8988T (cell line): ENCODE results near the gene FGG.

Source experiments
- DNase-seq: peaks from one replicate; pipeline ENCODE4 v3.0.0; 2011

Gene FGG

DNA sequence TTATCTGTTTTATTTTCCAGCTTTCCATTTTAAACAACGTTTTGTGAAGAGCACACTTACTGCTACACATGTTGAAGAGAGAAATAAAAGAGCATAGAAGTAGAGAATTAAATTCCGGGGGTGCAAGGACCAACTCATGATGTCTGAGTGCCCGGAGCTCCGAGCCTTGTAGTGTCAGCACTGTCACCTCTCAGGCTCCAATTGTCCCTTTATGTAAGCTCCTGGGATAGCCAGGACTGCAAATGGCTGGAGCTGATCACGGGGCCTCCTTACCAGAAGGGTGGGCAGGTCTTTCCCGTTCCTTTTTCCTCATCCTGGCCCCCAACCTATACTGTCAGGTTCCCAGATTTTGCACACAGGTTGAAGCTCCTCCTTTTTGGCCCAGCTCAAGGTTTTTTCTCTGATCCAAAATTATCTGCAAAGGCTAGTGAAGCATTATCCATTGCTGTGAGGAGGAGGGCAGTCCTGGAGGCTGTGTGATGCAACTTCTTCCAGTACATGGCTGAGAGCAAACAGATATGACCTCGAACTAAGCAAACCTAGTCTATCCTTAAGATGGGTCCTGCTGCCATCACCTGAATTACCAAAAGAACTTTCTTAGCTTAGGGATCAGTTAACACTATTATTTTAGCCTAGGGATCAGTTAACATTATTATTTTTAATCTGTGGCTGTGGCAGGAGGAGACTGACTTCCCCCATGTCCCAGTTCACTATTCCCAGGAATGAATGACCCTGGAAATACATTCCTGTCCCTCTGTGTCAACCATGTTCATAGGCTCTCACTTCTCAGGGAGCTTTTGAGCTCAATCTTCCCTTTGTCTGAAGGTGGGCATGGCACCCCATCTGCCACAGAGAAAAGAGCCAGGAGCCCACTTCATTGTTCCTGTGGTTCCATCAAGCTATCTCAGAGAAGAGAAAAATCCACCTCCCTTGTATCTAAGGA lies at the start of gene FGG:
TSS of gene FGG (minus strand) at position 185 of the 943 bp plus-strand sequence. CDS start at position 138, 47 bp downstream.
- no peak for DNase-seq

DNA sequence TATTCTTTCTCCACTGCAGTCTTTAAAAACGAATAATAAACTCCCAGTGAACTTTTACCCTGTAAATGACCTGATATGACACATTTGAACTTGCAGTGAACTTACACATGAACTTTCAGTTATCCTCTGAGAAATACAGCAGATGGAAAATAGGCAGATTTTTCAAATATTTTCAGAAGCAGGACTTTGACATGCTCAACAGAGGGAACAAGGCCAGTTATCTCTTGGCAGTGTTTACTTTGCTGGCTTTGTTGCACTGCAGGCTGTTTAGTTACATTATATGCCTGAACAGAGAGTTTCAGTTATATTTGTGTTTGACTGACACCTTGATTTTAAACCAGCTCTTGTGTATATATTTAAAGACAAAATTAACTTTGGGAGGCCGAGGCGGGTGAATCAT lies 47.6 kb upstream of the FGG start:
- no peak for DNase-seq

DNA sequence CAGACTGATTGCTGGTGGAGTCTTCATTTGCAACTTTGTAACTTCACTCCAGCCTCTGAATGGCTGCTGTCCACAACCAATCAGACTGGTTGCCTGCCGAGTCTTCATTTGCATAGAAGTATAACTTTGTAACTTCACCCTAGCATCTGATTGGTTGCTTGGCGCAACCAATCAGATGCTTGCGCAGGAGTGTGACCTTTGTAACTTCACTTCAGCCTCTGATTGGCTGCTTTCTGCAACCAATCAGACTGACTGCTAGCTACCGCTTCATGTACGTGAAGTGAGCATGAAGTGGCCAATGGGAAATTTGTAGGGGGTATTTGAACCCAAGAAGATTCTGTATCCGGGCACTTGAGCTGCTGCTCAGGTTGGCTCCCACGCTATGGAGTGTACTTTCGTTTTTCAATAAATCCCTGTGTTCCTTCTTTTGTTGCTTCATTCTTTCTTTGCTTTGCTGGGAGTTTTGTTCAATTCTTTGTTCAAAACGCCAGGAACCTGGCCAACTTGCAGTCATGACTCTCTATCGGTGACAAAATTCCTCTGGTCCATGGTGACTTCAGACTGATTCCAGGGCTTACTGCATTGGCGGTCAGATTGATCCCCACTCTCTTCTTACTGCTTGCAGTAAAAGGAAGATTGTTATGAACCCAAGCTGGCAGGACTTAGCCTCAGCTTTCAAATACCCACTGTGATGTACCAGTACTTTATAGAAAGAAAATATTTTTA lies 46.4 kb upstream of the FGG start:
- DNase-seq, result no peak

DNA sequence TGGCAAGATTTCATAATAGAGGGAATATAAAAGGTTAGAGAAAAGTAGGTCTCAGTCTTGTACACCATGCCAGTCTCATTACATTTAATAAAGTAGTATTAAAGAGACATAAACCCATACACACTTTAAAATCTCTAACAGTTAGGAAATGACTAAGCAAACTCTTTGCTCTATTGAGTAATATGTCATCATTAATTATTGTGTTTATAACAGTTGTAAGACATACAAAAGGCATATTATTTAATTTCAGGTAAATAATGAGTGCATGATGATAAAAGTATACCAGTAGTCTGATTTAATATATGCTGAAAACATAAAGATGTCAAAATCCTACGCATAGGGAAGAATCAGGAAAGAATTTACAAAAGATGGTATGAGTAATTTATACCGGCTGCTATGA lies 31.0 kb upstream of the FGG start:
- no peak for DNase-seq

DNA sequence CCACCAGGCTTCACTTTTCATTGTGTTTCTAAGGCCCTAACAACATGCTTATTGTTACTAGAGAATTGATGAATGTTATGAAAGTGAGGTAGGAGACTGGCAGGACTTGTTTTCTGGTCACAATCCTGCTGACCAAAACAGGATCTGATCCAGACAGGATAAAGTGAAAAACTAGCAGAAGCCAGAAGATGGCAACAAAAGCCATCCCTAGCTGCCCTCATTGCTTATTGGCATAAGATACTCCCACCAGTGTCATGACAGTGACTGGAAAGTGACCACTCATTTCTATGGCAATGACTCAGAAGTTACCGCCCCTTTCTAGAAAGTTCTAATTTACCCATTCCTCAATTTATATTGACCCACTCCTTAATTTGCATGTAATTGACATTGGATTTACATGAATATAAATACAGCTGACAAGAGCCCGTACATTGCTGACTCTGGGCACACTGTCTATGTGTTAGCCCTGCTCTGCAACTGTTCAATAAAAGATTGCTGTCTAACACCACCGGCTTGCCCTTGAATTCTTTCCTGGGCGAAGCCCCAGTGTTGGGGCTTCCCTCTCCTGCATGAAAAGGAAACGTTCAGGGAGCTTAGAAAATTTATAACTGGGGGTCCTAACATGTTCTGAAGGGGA lies 30.0 kb upstream of the FGG start:
- no peak for DNase-seq

DNA sequence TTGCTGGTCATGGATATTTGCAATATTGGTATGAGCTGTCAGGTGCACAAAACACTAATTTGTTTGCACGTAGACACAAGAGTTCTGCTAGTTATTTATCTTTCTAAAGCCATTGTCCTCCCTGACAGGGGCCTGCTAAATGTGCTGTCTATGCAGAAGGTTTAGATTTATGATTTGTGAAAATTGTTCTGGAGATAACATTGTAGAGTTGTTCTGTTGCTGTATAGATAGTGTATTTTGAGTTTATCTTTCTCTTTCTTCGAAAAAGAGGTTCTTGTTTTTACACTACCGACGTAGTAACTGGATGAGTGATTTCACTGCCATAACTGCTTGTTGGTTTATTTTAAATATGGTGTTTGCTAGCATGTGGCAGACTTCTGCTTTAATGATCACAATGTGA lies 28.5 kb upstream of the FGG start:
- no peak for DNase-seq

DNA sequence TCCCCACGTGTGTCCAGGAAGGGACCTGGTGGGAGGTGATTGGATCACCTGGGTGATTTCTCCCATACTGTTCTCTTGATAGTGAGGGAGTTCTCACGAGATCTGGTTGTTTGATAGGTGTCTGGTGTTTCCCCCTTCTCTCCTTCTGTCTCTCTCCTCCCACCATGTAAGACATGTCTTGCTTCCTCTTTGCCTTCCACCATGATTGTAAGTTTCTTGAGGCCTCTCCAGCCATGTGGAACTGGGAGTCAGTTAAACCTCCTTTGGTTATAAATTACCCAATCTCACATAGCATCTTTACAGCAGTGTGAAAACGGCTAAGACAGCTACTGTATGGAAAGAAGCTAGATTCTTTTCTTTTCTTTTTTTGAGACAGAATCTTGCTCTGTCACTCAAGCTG lies 21.6 kb upstream of the FGG start:
- DNase-seq, result no peak

DNA sequence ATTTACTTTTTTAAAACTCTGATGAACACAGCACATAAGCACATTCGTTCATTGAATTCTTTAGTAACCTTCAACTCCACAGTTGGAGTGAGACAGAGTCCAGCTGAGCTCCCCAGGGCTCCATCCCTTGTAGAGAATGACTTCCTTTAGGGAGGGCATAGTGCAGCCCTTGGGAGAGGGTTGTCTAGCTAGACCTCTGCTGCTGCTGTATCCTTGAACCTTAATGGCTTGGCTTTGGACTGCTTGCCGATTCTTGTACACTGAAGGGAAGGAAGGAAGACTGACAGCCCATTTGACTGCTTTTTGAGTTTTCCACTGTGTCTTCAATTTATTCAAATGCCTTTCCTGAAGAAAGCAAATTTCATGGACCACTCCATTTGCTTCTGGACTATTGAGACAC lies 19.4 kb upstream of the FGG start:
- no peak for DNase-seq

DNA sequence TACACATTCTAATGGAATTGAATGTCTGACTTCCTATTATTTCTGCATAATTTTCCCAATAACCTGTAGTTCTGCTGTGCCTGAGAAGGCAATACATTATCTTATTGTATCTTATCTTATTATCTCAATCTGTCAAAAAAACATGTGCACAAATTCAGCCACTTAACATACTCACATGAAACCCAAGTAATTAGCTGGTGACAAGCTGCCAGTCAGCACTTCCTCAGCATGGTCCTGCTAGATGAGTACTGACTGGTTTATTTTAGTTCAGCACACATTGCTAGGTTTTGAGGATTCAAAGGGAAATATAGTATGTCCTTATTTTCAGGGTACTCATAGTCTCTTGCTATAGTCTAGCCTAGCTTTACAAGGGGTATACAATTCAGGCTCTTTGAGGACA lies 17.9 kb upstream of the FGG start:
- DNase-seq, result no peak

DNA sequence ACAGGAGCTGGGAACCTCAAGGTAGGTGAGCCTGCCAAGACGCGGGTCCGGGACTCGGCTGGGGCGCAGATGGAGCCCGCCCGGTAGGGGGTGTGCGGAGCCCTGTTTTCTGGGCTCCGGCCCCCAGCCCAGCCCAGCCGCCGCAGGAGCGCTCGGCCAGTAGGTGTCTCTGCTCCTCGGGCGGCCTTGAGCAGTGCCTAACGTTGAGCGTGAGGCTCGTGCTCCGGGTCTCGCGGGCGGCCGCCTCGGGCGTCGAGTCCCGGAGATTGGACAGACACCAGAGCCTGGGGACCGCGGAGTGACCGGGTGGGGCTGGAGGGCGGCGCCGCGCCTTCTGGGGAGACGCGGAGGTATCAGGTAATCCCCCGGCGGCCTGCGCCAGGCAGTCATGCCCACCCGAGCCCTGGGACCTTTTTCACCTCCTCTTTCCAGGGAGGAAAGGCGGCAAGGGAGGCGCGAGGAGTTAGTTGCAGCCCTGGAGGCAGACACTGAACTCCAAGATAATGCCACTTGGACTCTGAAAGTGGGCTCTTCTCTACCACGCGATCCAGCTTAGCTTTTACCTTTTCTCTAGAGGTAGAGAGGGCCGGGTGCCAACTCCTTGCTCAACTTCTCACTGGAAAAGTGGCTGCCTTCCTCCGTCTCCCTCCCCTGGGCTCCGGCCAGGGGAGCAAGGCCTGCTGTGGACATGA lies 14.5 kb upstream of the FGG start:
- DNase-seq, result peak; percentile 37

DNA sequence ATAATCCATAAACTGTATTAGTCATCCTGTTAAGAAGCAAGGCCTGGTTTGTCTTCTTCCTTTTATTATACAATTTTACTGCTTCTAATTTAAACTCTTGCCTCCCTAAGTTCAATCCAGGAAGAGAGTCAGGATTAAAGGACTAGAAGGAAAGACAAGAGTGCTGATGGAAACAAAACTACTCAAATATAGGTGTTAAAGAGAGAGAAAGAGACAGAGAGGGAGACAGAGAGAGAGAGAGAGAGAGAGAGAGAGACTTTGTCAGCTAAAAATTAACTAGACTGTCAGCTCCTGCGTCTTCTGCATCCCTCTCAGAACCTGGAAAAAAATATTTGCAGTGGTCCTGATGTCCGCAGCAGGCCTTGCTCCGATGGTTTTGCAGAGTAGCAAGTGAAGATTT lies 13.5 kb upstream of the FGG start:
- no peak for DNase-seq

DNA sequence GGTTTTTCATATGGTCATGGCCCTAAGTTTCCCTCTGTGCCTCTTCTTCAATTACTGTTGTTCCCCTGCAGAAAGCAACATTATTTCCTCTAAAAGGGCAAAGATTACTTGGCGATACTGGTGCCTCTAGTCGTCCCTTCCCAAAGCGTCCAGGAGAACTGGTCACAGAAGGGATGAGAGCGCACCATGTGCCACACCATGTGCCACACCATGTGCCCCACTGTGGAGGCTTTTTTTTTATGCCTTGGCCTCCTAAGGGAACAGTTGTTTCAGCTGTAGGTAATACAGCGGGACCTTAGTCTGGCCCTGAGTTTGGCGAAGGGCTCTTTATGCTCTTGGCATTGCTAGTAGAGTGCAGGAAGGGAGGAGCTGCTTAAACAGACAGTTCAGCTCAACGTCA lies 11.5 kb upstream of the FGG start:
- DNase-seq, result no peak

DNA sequence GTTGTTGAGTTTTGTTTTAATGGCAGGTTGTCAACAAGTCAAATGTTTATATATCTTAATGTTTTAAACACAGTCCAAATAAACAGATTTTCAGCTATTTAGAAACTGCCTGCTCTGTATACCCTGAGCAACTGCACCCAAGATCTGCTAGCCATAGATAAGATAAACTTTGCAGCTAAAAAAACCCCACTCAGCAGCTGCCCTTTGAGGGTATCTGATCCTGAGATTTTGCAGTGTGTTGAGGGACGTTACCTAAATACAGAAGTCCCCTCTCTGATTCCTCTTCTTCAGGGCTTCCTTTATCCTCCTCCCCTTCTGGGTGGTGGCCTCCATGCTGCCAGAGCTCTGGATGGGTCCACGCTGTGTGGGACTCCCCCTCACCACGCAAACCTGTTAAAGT lies 11.0 kb upstream of the FGG start:
- DNase-seq, result no peak

DNA sequence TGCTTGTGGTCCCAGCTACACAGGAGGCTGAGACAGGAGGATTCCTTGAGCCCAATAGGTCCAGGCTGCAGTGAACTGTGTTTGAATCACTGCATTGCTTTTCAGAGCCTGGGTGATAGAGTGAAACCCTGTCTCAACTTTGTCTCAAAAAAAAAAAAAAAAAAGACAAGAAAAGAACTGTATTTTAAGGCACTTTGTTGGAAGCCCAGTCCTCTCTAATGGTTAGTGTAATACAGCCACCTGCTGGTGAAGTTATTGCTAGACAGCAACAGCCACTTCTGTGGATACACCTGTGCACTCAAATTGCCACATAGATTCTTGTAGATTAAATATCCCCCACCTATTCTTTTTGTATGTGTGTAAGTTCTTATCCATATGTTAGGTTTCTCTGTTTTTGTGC lies 10.1 kb upstream of the FGG start:
- peak; percentile 18 for DNase-seq

DNA sequence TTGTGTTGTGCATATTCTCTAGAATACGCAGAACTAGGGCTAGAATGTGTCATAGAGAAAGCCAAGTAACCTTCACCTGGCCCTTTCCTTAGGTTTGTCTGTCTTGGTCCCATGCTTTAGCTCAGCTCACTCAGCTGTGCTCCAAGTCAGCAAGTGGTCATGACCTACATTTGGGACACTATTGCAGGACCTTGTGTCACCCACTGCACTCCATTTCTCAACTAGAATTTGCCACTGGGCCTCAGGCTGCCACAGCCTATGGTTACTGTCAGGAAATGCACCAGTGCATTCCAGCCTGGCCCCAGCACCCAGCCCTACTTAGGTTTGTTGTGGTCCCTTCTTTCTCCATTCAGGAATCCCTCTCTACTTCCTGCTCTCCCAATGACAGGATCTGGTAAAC lies 7.7 kb upstream of the FGG start:
- DNase-seq, result no peak

DNA sequence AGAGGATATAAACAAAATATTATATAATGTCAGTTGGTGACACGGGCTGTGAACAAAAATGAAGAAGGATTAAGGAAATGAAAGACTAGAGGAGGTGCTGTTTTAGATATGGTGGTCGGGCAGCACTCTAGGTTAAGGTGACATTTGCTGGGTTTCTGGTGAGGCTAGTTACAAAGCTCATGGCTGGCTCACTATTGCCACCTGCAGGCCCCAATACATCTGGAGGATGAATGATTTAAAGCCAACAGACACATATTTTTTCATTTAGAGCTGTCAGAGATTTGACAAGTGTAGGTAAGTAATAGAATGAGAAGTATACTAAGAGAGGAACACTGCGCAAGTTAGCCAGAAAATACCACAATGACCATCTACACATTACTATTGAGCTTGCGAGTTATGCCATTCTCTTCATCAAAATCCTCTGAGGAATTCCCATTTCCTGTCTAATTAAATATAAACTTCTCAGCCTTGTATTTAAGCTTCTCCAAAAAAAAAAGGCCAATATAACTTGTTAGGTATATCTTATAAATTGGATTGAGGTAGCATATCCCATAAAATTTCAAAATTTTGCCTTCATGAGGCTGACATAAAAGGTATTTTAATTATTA lies 6.4 kb upstream of the FGG start:
- DNase-seq, result no peak

DNA sequence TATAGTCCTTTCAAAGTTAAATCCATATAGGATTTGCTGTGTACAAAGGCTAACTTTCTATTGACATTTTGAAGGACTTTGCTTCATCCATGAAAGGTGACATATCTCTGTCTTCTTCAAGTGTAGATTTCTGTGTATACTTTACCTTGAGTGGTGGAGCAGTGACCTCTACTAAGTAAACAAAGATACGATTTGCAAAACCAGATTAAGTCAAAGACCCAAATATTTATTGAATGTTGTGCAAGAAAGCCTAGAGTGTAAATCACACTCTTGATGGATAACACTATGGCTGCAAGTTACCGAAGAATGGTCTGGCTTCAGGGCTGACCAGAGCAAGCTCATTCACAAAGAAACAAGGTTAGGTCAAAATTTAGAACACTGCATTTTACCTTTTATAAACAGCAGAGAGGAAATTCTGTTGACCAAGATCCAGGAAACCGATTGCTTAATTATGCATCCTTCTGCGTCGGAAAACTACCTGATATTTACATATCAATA lies 5.4 kb upstream of the FGG start:
- no peak for DNase-seq

DNA sequence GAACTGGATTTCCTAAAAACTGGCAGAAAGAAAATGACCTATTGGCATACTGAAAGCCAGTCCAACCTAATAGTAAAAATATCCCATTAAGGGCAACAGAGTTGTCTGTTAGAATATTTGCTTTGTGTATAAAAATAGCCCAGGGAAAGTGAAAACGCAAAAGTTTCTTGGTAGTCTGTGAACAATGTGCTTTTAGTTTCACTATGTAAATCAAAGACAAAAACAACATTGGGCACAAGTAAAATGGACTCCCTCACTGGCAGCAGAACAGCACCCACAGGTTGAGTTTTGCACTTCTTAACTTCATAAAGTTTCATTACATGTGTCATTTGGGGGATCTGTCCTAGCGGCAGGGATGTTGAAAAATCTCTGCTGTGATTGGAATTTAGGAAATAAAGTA lies 4.3 kb upstream of the FGG start:
- no peak for DNase-seq

DNA sequence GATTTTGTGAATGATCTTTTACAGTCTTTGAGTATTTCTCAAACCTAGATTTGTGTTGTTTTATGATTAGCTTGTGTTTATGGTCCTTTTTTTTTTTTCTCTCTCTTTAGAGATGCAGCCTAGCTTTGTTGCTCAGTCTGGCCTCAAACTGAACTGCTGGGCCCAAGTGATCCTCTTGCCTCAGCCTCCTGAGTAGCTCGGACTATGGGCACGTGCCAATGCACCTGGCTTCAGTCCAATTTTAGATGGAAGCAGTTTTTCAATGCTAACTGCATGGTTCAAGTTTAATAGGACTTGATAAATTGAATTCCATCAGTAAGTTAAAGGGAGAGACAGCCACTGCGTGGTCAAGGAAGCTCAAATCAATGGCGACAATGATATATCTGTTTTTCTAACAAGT lies 3.8 kb upstream of the FGG start:
- DNase-seq, result no peak

DNA sequence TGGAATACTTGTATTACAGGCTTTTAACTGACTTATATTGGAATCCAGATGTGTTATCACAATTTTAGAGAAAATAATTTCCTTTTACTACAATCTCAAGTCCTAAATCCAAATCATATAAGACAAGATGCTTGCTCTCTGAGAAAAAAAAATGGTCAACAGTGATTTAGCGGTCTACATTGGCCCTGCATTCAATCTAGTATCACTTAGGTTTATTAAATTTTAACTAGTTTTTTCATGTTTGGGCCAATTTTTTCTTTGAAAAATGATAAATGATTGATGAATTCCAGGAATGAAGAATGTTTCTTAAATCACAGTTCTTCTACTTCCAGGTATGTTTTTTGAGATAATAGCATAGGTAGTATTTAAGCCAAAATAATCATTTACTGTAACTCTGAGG lies 2.8 kb upstream of the FGG start:
- no peak for DNase-seq

DNA sequence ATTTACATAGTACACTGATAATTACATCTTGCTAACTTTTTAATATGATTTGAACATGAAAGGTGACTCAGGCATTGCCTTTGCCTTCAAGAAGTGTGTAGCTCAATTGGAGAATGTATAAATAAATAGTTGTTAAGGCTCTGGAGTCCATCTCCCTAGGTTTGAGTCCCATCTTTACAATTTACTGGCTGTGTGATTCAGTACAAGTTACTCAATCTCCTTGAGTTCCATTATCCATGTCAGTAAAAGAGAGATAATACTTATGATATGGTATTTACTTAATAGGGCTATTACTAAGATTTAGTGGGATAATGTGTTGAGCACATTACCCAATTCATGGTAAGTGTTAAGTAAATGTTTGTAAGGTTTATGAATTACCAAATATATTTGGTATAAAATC lies 1.9 kb upstream of the FGG start:
- no peak for DNase-seq

DNA sequence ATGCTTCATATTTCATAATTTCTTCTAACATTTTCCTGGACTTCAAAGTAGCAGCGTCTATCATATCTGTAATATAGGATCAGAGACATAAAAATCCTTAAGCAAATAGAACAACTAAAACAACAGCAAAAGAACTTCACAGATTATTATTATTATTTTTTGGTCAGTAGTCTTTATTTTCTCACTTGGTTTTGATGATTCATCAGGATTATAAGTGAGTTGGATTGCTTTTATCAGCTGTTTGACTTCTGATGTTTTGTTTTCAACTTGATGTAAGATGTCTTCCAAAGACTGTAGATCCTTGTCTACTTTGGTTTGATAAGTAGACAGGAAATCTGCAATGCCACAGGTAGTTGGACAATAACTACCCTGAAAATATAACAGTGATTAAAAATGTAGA lies 623 bp downstream of the FGG start:
- no peak for DNase-seq

DNA sequence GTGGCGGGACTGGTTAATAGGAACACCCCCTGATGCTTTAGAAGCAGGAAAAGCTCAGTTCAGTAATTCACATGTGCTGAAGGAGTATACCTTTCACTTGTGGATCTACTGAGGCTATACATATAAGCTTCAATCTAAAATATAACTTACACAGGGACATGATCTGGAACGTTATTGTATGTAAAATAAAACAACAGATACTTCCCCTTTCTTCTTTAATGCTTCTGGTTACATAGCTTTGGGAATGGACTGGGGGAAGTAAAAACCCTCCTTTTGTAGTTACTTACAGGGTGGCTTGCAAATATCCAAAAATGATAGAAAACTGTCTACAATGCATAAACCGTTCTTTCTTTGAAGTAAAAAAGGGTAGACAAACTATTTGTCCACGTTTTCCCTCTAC lies 1.9 kb downstream of the FGG start:
- DNase-seq, result no peak
